ENCODE data around the gene MOB2.

- TF ChIP-seq CTCF (IDR thresholded peaks at IDR 0.05) (no peak), POLR2A (IDR thresholded peaks at IDR 0.05) (no peak)
Observed at GRCh38 chr11:1504581-1505290, 18.2 kb upstream of the MOB2 start.

Measured in breast epithelium (tissue), 3 donors.